HG02943 (cell line): ENCODE data around the gene METAP2.
"Not testable (repeated sequence)": the region's sequence is repeated elsewhere in the genome, so short reads cannot be mapped to it uniquely, and the experiment has no call there.

Source experiments
- ATAC-seq: cut with Tn5 transposase; IDR thresholded peaks from one replicate; pipeline ENCODE4 v1.9.1; 2021; ENCODE audit warnings: mild to moderate bottlenecking, low read depth, moderate library complexity; ENCODE audit not compliant: unreplicated experiment

Gene METAP2

DNA sequence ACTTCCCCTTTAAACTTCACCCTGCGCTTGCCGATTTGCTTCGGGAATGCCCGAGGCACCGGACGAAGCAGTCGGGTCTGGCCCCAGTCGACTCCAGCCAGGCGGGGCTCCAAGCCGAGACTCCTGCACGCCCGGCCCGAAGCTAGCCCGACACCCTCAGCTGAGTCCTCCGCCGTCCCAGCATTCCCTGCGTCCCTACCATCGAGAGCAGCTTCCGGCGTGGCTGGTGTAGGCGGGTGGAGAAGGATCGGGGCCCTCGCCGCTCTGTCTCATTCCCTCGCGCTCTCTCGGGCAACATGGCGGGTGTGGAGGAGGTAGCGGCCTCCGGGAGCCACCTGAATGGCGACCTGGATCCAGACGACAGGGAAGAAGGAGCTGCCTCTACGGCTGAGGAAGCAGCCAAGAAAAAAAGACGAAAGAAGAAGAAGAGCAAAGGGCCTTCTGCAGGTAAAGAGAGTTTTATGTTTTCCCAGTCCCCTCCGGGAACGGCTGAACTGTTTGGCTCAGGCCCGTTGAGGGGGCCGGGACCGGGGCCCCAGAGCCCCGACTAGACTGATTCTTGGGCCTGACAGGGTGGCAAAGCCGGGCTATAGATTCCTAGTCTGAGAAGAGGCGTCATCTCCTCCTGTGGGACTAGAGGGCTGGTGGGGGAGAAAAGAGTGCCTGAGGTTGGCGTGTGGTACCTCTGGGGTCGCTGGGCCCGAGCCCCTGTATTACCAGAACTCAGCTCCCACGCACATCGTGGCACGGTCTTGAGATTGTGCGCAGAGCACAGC lies at the start of gene METAP2:
METAP2 (plus strand) TSS at position 269 of the 776 bp plus-strand sequence; CDS start at position 297, 28 bp downstream.
- peak; percentile 96 for ATAC-seq

- ATAC-seq = no peak
Measured at GRCh38 chr12:95424271-95424994, 49.5 kb upstream of the METAP2 start.

DNA sequence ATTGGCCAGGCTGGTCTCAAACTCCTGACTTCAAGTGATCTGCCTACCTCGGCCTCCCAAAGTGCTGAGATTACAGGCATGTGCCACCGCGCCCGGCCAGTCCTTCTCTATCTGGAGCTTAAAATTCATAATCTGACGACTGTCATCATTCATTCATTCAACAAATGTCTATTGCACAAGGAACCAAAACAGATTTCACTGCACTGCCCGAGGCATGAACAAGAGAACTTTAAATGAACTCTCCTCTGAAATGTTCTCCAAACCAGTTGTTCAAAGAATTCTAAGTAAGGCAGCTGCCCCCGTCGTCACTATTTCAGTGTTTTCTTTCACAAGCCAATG lies 44.8 kb upstream of the METAP2 start:
- ATAC-seq = no peak

GRCh38 chr12:95431120-95431519 lies 42.8 kb upstream of the METAP2 start:
- ATAC-seq = no peak

DNA sequence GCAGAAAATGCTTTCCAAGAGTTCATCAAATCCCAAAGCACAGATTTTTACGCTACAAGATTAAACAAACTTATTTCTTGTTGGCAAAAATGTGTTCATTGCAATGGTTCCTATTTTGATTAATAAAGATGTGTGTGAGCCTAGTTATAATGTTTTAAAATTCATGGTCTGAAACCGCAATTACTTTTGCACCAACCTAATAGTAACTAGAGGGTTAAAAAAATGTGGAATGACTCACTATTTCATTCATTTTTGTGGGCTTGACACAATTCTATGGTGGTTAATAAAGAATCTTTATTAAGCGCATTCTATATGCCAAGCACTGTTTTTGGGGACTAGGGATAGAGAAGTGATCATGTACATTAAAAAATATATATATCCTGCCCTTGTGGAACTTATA lies 38.6 kb upstream of the METAP2 start:
- ATAC-seq = no peak

DNA sequence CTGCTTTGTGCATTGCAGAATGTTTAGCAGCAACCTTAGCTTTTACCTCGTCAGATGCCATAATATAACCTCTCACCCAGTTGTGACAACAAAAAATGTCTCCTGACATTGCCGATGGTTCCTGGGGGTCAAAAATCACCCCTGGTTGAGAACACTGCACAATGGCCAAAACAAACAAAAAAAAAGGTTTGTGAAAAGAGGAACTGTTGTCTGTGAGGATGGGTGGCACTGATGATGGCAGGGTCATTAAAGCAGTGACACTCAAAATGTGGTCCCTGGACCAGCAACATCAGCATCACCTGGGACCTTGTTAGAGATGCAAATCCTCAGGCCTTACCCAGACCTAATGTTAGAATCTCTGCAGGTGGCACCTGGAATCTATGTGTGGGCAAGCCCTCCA lies 36.4 kb upstream of the METAP2 start:
- ATAC-seq = no peak

- ATAC-seq = no peak
Measured at GRCh38 chr12:95439461-95440230, 34.3 kb upstream of the METAP2 start.

DNA sequence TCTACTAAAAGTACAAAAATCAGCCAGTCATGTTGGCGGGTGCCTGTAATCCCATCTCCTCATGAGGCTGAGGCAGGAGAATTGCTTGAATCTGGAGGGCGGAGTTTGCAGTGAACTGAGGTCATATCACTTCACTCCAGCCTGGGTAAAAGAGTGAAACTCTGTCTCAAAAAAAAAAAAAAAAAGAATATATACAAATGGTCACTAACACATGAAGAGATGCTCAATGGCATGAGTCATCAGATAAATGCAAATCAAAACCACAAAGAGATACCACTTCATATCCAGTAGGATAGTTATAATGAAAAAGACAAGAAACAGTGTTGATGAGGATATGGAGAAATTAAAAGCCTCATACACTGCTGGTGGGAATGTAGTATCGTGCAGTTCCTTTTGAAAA lies 33.6 kb upstream of the METAP2 start:
- no peak for ATAC-seq

GRCh38 chr12:95443459-95443858 lies 30.5 kb upstream of the METAP2 start:
- no peak for ATAC-seq

DNA sequence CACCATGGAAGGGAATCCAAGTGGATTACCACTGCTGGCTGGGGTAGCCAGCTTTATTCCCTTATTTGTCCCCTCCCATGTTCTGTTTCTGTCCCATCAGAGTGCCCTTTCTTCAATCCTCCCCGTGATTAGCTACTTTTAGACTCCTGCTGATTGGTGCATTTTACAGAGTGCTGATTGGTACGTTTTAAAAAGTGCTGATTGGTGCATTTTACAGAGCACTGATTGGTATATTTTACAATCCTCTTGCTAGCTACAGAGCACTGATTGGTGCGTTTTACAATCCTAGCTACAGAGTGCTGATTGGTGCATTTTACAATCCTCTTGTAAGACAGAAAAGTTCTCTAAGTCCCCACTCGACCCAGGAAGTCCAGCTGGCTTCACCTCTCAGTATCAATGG lies 28.9 kb upstream of the METAP2 start:
- not testable (repeated sequence) for ATAC-seq

DNA sequence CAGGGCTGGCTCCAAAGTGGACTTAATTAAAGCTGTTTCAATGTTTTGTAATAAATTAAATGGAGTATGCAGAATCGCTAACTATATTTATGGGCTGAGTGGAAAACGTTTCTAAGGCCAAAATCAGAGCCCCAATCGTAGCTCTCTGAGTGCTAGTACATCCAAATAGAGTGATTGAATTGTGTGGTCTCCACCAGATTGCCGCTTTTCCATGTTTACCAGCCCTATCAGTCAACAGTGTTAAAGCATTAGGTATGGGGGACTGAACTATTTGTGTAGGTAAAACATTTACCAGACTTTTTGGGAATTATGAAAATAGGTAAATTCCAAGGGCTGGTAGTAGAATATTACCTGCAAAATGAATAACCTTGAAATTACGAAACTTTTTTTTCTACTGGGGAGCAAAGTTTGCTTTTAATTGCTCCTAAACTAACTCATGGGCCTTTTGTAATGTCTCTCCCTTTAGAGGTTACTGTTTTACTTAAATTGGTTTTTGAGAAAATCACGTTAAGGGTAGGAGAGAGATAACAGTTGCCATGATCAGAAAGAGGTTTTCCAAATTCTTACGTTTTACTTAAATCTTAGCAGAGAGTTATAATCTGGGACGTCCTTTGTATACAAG lies 28.0 kb upstream of the METAP2 start:
- no peak for ATAC-seq

DNA sequence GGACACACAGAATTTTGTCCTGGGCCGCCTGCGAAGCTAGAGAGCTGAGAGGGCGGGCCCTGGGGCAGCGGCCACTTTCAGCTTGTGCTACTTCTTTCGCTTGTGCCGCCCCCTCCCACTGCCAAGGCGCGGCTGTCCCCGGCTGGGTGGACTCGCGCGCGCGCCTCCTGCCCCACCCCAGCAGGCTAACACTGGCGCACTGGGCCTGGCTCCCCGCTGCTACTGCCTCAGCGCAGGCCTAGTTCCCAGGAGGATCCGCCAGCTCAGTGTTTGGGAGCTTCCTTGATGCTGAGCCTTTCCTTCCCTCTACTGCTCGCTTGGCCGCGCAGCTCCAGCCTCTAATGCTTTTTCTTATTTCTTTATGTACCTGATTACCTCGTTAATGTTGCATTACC lies 27.4 kb upstream of the METAP2 start:
- no peak for ATAC-seq

DNA sequence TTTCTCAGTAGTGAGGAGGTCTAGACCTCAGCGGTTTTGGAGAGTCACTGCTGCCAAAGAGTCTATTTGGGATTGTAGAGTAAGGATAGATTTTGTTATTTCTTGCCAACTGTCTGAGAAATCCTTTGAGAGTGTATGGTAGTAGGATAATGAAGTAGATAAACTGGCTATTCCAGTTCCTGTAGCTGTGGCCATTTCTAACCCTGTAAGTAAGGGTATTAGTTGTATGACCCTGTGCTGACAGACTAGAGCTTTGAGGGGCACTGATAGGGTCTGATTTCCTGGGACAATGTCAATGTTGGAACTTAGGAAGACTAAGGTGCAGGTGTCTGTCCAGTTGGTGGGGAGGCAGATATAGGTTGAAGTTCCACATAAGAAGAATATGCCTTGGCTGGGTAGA lies 24.3 kb upstream of the METAP2 start:
- not testable (repeated sequence) for ATAC-seq

DNA sequence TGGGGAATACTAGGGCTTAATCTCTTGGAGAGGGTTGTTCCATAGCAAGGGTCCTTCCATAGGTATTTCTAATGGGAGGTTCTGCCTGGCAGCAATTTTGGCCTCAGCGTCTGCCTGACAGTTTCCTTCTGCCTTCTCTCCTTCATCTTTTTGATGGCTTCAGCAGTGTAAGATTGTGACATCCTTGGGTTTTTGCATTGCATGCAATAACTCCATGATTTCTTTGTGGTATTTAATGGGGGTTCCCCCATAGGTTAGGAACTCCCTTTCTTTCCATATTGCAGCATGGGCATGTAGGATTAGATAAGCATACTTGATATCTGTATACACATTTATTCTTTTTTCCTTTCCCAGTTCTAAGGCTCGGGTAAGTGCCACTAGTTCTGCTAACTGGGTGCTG lies 21.5 kb upstream of the METAP2 start:
- not testable (repeated sequence) for ATAC-seq

DNA sequence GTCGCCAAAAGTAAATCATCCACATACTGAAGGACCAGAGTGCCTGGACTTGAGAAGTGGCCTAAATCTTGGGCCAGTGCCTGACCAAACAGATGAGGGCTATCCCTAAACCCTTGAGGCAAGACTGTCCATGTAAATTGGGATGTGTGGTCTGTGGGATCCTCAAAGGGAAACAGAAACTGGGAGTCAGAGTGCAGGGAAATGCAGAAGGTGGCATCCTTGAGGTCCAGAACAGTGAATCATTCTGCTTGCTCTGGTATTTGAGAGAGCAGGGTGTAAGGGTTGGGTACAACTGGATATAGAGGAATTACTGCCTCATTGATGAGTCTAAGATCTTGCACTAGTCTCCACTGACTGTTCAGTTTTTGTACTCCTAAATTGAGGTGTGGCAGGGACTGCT lies 20.1 kb upstream of the METAP2 start:
- not testable (repeated sequence) for ATAC-seq

DNA sequence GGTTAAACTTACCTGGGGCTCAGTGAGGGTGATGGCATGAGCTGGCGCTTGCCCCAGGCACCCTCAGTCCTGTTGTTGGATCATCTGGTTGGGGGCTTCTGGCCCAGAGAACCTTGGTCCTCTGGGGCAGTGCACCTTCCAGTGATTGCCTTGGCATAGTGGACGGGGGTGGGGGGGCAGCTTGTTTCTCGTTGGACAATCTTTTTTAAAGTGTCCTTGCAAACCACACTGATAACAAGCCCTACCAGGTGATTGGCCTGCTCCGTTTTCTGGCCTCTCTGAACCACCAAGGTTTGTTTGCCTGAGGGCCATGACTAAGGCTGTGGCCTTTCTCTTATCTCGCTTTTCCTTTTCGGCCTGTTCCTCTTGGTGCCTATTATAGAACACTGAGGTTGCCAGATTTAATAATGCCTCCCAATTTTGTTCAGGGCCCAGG lies 19.2 kb upstream of the METAP2 start:
- ATAC-seq = not testable (repeated sequence)

- not testable (repeated sequence) for ATAC-seq
Measured at GRCh38 chr12:95457605-95458004, 16.3 kb upstream of the METAP2 start.

GRCh38 chr12:95458761-95459160 lies 15.2 kb upstream of the METAP2 start:
- no peak for ATAC-seq

GRCh38 chr12:95459310-95459709 lies 14.6 kb upstream of the METAP2 start:
- ATAC-seq = no peak

- ATAC-seq = no peak
Measured at GRCh38 chr12:95460105-95460504, 13.8 kb upstream of the METAP2 start.

GRCh38 chr12:95460896-95461295 lies 13.1 kb upstream of the METAP2 start:
- ATAC-seq = no peak
